B cell (primary cell): ENCODE data around the gene SOHLH1. TPM values are rescaled to one million over a fixed set of nuclear protein-coding genes. Genes with fewer than 3 reads are reported as not detected.

ENCODE experiments used
- ATAC-seq: fragments of 200-7000 bp; cut with Tn5 transposase; one replicate; pipeline ENCODE4 v1.10.0; 2021; ENCODE audit warnings: low read depth, mild to moderate bottlenecking, moderate number of reproducible peaks, moderate library complexity
- CTCF ChIA-PET: fragments of 350-600 bp; sonication (Branson Sonifier 250); formaldehyde crosslinking; loops from one replicate; lab custom pipeline; 2021; ENCODE audit warnings: antibody characterized with exemption, inconsistent platforms; lab: Charles Lee
- POLR2A ChIA-PET: fragments of 350-600 bp; sonication (Branson Sonifier 250); formaldehyde crosslinking; loops from one replicate; lab custom pipeline; 2021; ENCODE audit warnings: antibody characterized with exemption; lab: Charles Lee
- DNase-seq: peaks from one replicate; pipeline ENCODE4 v3.0.0; 2013
- H2AFZ ChIP-seq: 2 replicates; pipeline ENCODE4 v1.6.1; 2012; ENCODE audit warnings: mild to moderate bottlenecking, low read depth, low read length; ENCODE audit not compliant: insufficient read depth, poor library complexity, severe bottlenecking
- H3K27ac ChIP-seq, 2 donors: 1 replicate in 1 of 2; 2 replicates in 1 of 2; pipeline ENCODE4 v1.5.1; 2012 to 2013; ENCODE audit warnings: low read length in 2 of 2, mild to moderate bottlenecking in 2 of 2, moderate library complexity in 1 of 2
- H3K27me3 ChIP-seq, 4 experiments: fragments of 200-600 bp in 1 of 4; sonication (generic) in 1 of 4; replicated peaks in 1 of 4; 1 replicate in 2 of 4; 2 replicates in 2 of 4; pipeline versions ENCODE4 v1.6.1 to v1.7.0; 2013 to 2016; ENCODE audit warnings: low read length in 3 of 4, mild to moderate bottlenecking in 2 of 4, mixed read lengths in 1 of 4, moderate library complexity in 1 of 4; ENCODE audit not compliant: insufficient read depth in 4 of 4, control insufficient read depth in 3 of 4; ENCODE audit errors: control extremely low read depth in 1 of 4
- H3K36me3 ChIP-seq, 2 experiments: replicated peaks in 1 of 2; 1 replicate in 1 of 2; 2 replicates in 1 of 2; pipeline versions ENCODE4 v1.6.1 to v1.7.1; 2013; ENCODE audit warnings: low read length in 1 of 2; ENCODE audit not compliant: insufficient read depth in 2 of 2, control insufficient read depth in 1 of 2; ENCODE audit errors: control extremely low read depth in 1 of 2, extremely low read depth in 1 of 2
- H3K4me1 ChIP-seq, 2 donors: fragments of 200-600 bp in 1 of 2; sonication (generic) in 1 of 2; 1 replicate in 1 of 2; 2 replicates in 1 of 2; pipeline versions ENCODE4 v1.5.1 to v1.6.1; 2013 to 2017; ENCODE audit warnings: low read length in 2 of 2; ENCODE audit not compliant: control insufficient read depth in 2 of 2, insufficient read depth in 2 of 2
- H3K4me2 ChIP-seq: replicated peaks from 2 replicates; pipeline ENCODE3; 2012; ENCODE audit warnings: mild to moderate bottlenecking, low read depth, low read length; ENCODE audit not compliant: poor library complexity, severe bottlenecking
- H3K4me3 ChIP-seq, 5 experiments: fragments of 200-600 bp in 1 of 5; sonication (generic) in 1 of 5; 1 replicate in 3 of 5; 2 replicates in 2 of 5; pipeline versions ENCODE4 v1.5.1 to v1.7.0; 2011 to 2016; ENCODE audit warnings: low read length in 4 of 5, mild to moderate bottlenecking in 4 of 5, low read depth in 2 of 5, control low read depth in 1 of 5, moderate library complexity in 1 of 5; ENCODE audit not compliant: insufficient read depth in 1 of 5; ENCODE audit errors: control extremely low read depth in 1 of 5, extremely low read depth in 1 of 5
- H3K79me2 ChIP-seq: fragments of 200-600 bp; sonication (generic); one replicate; pipeline ENCODE4 v1.6.0; 2016; ENCODE audit warnings: low read length; ENCODE audit not compliant: control insufficient read depth, insufficient read depth
- H3K9ac ChIP-seq: fragments of 200-600 bp; sonication (generic); 2 replicates; pipeline ENCODE4 v1.6.1; 2017; ENCODE audit warnings: mild to moderate bottlenecking, low read length, moderate library complexity
- H3K9me3 ChIP-seq, 3 donors: one replicate each; pipeline versions ENCODE4 v1.6.1 to v1.7.1; 2013; ENCODE audit warnings: low read length in 2 of 3; ENCODE audit not compliant: control insufficient read depth in 2 of 3, insufficient read depth in 1 of 3; ENCODE audit errors: control extremely low read depth in 1 of 3
- H4K20me1 ChIP-seq: 2 replicates; pipeline ENCODE4 v1.6.0; 2012; ENCODE audit warnings: mild to moderate bottlenecking, low read length; ENCODE audit not compliant: insufficient read depth, control insufficient read depth, poor library complexity, severe bottlenecking
- H3K27ac Mint-ChIP-seq: one replicate; pipeline ENCODE4 v1.8.0; 2021; ENCODE audit warnings: mixed read lengths
- H3K27me3 Mint-ChIP-seq: one replicate; pipeline ENCODE4 v1.8.0; 2021; ENCODE audit warnings: mixed read lengths
- H3K4me1 Mint-ChIP-seq: one replicate; pipeline ENCODE4 v1.8.0; 2021; ENCODE audit warnings: mixed read lengths
- H3K4me3 Mint-ChIP-seq: one replicate; pipeline ENCODE4 v1.8.0; 2021; ENCODE audit warnings: mixed read lengths
- H3K9me3 Mint-ChIP-seq: one replicate; pipeline ENCODE4 v1.8.0; 2022; ENCODE audit warnings: mixed read lengths; ENCODE audit not compliant: insufficient read depth
- CTCF ChIP-seq: fragments of 200-600 bp; IDR thresholded peaks from one replicate; pipeline ENCODE4 v1.8.0; 2022; ENCODE audit warnings: antibody characterized with exemption, mild to moderate bottlenecking
- EZH2 ChIP-seq: IDR thresholded peaks from 2 replicates; pipeline ENCODE4 v1.6.1; 2012; ENCODE audit warnings: borderline replicate concordance, low read depth, mild to moderate bottlenecking, moderate library complexity, low read length; ENCODE audit not compliant: insufficient read depth, poor library complexity, severe bottlenecking
- WGBS: methylation state at CpG from one replicate; pipeline ENCODE4 v1.1.5; 2013; ENCODE audit warnings: missing lambda C conversion rate; ENCODE audit not compliant: insufficient coverage; 5-methylcytosine and 5-hydroxymethylcytosine counted together
- intact Hi-C: fragments of 100-400 bp; cut with micrococcal nuclease; formaldehyde crosslinking; loops from one replicate; pipeline ENCODE4 v1.10.0; 2022
- polyA plus RNA-seq: library from polyadenylated mRNA; depleted of rRNA; stranded (reverse); fragments of >200 nt; gene quantifications from 2 replicates; pipeline ENCODE4 v1.2.3, GENCODE V29; 2012
- total RNA-seq, 2 donors: library from RNA; stranded (reverse); fragments of 120-200 nt in 1 of 2; gene quantifications; 1 replicate in 1 of 2; 2 replicates in 1 of 2; pipeline versions ENCODE4 v1.2.3 to v1.2.4, GENCODE V29; 2013 to 2022

The SOHLH1 gene
- total and polyA plus RNA-seq, 2 donors (not counting 1 experiment from before 2014, with no cell fraction given) = not detected

- Histone ChIP-seq H4K20me1 (no peaks in the 10 kb centered on the region), H3K9ac (no peak overlapping the region), H3K36me3 (no peaks in the 10 kb centered on the region), H3K9me3 (peaks cover 0 to 6% (median 0%) of the 10 kb centered on the region in 3 donors), H3K79me2 (no peaks in the 10 kb centered on the region), H3K4me2 (no peak overlapping the region), H2AFZ (no peak overlapping the region), H3K4me1 (no peaks in the 10 kb centered on the region), H3K4me3 (no peak overlapping the region), H3K27me3 (peaks cover 0 to 26% (median 7%) of the 10 kb centered on the region in 4 experiments), H3K27ac (no peak overlapping the region)
- H3K27me3 Mint-ChIP-seq = peaks cover 27% of the 10 kb centered on the region
- TF ChIP-seq CTCF = no peak
- no peak for TF ChIP-seq EZH2
- no peaks in the 10 kb centered on the region for H3K9me3 Mint-ChIP-seq
- DNase-seq (no peak), ATAC-seq (no peak)
- H3K4me1 Mint-ChIP-seq = no peaks in the 10 kb centered on the region
- CTCF ChIA-PET = no interaction called here
- WGBS = 90% methylated on average over 9 of the region's 10 CpGs
- POLR2A ChIA-PET = no interaction called here
- intact Hi-C loops = no loop called here
- H3K27ac Mint-ChIP-seq = no peak overlapping the region
- H3K4me3 Mint-ChIP-seq = no peak overlapping the region
These were observed 12.6 kb upstream of the SOHLH1 start for GRCh38 chr9:135711881-135712280.

GRCh38 chr9:135711391-135711790 is 12.1 kb upstream of the SOHLH1 start:
- POLR2A ChIA-PET = no interaction called here
- no peak overlapping the region for H3K4me3 ChIP-seq
- H3K27ac ChIP-seq = no peak overlapping the region
- H3K27ac Mint-ChIP-seq = no peak overlapping the region
- H3K36me3 ChIP-seq = no peaks in the 10 kb centered on the region
- H3K27me3 ChIP-seq = peaks cover 0 to 26% (median 7%) of the 10 kb centered on the region in 4 experiments
- DNase-seq = no peak
- no peak overlapping the region for H3K9ac ChIP-seq
- intact Hi-C loops = no loop called here
- H3K4me2 ChIP-seq = no peak overlapping the region
- peaks cover 0 to 6% (median 0%) of the 10 kb centered on the region in 3 donors for H3K9me3 ChIP-seq
- no peaks in the 10 kb centered on the region for H4K20me1 ChIP-seq
- H2AFZ ChIP-seq = no peak overlapping the region
- no peaks in the 10 kb centered on the region for H3K4me1 Mint-ChIP-seq
- H3K27me3 Mint-ChIP-seq = peaks cover 22% of the 10 kb centered on the region
- no peak overlapping the region for H3K4me3 Mint-ChIP-seq
- TF ChIP-seq EZH2 (no peak), CTCF (no peak)
- no peak for ATAC-seq
- no peaks in the 10 kb centered on the region for H3K79me2 ChIP-seq
- no peaks in the 10 kb centered on the region for H3K4me1 ChIP-seq
- WGBS = 79% methylated on average over 12 of the region's 12 CpGs
- no peaks in the 10 kb centered on the region for H3K9me3 Mint-ChIP-seq
- CTCF ChIA-PET = no interaction called here
